Measurements from ENCODE around the gene IFI44.

GRCh38 chr1:78652019-78652560, 2.5 kb downstream of the IFI44 start:
- TF ChIP-seq ADNP (CRISPR knock-in tag; IDR thresholded peaks at IDR 0.05) (no peak), KLF6 (CRISPR knock-in tag; IDR thresholded peaks at IDR 0.05) (no peak), CTCF (CRISPR knock-in tag; IDR thresholded peaks at IDR 0.05) (no peak), FOXM1 (CRISPR knock-in tag; IDR thresholded peaks at IDR 0.05) (no peak), KLF16 (CRISPR knock-in tag; IDR thresholded peaks at IDR 0.05) (no peak), YY1 (IDR thresholded peaks at IDR 0.05; ENCODE audit: insufficient read depth, insufficient replicate concordance, low read depth, low read length) (no peak), ZSCAN31 (CRISPR knock-in tag; IDR thresholded peaks at IDR 0.05; ENCODE audit: low read depth) (no peak)

All from HepG2 (cell line).